Adrenal gland (tissue), 12 donors: ENCODE results near the gene TIA1. TPM values are rescaled to one million over a fixed set of nuclear protein-coding genes. Genes with fewer than 3 reads are reported as not detected.

Experiments
- DNase-seq, 7 donors: peaks; one replicate each; pipeline ENCODE4 v3.0.0-alpha.2; 2019 to 2020
- H3K27ac ChIP-seq, 5 donors: fragments of 200-600 bp; sonication (generic) in 4 of 5; 1 replicate in 3 of 5; 2 replicates in 2 of 5; pipeline versions ENCODE4 v1.5.1 to v1.8.0; 2016 to 2020; ENCODE audit warnings: mild to moderate bottlenecking in 1 of 5
- H3K27me3 ChIP-seq: fragments of 200-600 bp; 2 replicates; pipeline ENCODE4 v1.8.0; 2021
- H3K36me3 ChIP-seq, 2 donors: fragments of 200-600 bp; replicated peaks in 1 of 2; 1 replicate in 1 of 2; 2 replicates in 1 of 2; pipeline versions ENCODE4 v1.5.1 to v1.8.0; 2018 to 2022
- H3K4me1 ChIP-seq, 2 donors: fragments of 200-600 bp; replicated peaks in 1 of 2; 1 replicate in 1 of 2; 2 replicates in 1 of 2; pipeline versions ENCODE4 v1.5.1 to v1.8.0; 2018 to 2021
- H3K4me3 ChIP-seq, 4 donors: fragments of 200-600 bp; sonication (generic) in 3 of 4; one replicate each; pipeline ENCODE4 v1.5.1; 2016 to 2018
- H3K9me3 ChIP-seq, 3 donors: fragments of 200-600 bp; sonication (generic) in 1 of 3; replicated peaks in 1 of 3; 1 replicate in 2 of 3; 2 replicates in 1 of 3; pipeline versions ENCODE4 v1.5.1 to v1.8.0; 2016 to 2021
- CTCF ChIP-seq, 6 experiments: fragments of 450-650 bp in 4 of 6; fragments of 200-600 bp in 2 of 6; sonication (generic) in 1 of 6; IDR thresholded peaks; 1 replicate in 5 of 6; 2 replicates in 1 of 6; pipeline versions ENCODE4 v1.5.1 to v1.8.0; 2016 to 2021; ENCODE audit warnings: antibody characterized with exemption in 6 of 6, mild to moderate bottlenecking in 2 of 6, moderate library complexity in 1 of 6
- POLR2A ChIP-seq, 2 donors: fragments of 450-650 bp; IDR thresholded peaks; one replicate each; pipeline ENCODE4 v1.6.1; 2017; ENCODE audit warnings: antibody characterized with exemption in 2 of 2, mild to moderate bottlenecking in 2 of 2, moderate library complexity in 1 of 2
- WGBS, 4 donors: extraction: QIAGEN DNeasy Blood & Tissue Kit in 2 of 4; methylation state at CpG; one replicate each; pipeline versions ENCODE4 v1.1.5 to v1.1.7; 2013 to 2017; 5-methylcytosine and 5-hydroxymethylcytosine counted together
- intact Hi-C, 2 donors: fragments of 100-400 bp; cut with DNase I; formaldehyde crosslinking; loops; one replicate each; pipeline versions ENCODE4 v1.14.1 to v1.15.0; 2022 to 2023
- polyA plus RNA-seq, 3 donors: library from polyadenylated mRNA; stranded (reverse); fragments of 200-250 nt in 2 of 3; fragments of 350-450 nt in 1 of 3; fragmentation: Illumina TruSeq in 1 of 3; extraction: RNeasy Lipid Tissue Mini Kit (QIAGEN cat#74804) in 1 of 3; gene quantifications; one replicate each; pipeline ENCODE4 v1.2.3, GENCODE V29; 2013 to 2014
- total RNA-seq, 9 donors: library from RNA; depleted of rRNA in 4 of 9; stranded (reverse); fragments of >200 nt in 4 of 9; fragments of 120-200 nt in 1 of 9; fragmentation: NEBNext Ultra II Directional in 1 of 9; extraction: Animal tissue kit (Norgen Biotek cat#: 25700) in 1 of 9; gene quantifications; one replicate each; pipeline versions ENCODE4 v1.1.0 to v1.2.4, GENCODE V29; 2013 to 2023
- donor health status: healthy with polysubstance abuse.
- donor health status: Bipolar disorder and iron deficiency.
- donor health status: DM: yes; HTN: yes; CAD: no.
- donor health status: DM: no; HTN: no; CAD: no.
- donor health status: DM: no; HTN: no; CAD: no.
- donor health status: DM: yes; HTN: yes; CAD: no.

The TIA1 gene
- total and polyA plus RNA-seq, 12 donors = 25.9 to 181 (median 87.2) TPM

DNA sequence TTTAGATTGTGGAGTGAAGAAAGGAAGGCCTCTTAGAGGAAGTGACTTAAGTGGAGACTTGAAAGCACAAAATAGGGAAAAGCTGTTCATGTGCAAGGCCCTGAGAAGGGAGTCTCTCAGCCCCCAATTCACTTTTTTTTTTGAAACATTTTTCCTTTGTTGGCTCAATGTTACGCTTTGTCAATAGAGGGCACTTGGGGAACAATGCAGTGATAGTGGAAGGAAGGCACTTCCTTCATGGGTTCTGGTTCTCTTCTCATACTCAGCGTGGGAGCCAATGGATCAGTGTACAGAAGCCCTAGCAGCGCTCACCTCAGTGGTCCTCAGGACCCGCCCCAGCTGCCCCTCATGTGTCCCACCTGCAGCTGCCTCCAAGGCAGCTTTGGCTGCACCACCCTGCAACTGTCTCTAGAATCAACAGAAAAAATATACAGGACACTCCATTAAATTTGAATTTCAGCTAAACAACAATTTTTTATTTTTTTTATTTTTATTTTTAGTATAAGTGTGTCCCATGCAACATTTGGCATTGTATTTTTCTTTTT lies 49.0 kb downstream of the TIA1 start:
- WGBS, 4 donors = 68 to 77% (median 75%) methylated on average over 4 of the region's 4 CpGs
- no peaks in the 10 kb centered on the region for H3K9me3 ChIP-seq
- TF ChIP-seq CTCF (IDR thresholded peaks at IDR 0.05) = no peak
- TF ChIP-seq POLR2A (IDR thresholded peaks at IDR 0.05) = no peak
- no peaks in the 10 kb centered on the region for H3K36me3 ChIP-seq
- intact Hi-C loops = no loop called here
- no peaks in the 10 kb centered on the region for H3K4me1 ChIP-seq
- no peak for DNase-seq
- H3K27ac ChIP-seq = no peak overlapping the region
- no peaks in the 10 kb centered on the region for H3K27me3 ChIP-seq
- no peak overlapping the region for H3K4me3 ChIP-seq

- no peak for DNase-seq
- no peaks in the 10 kb centered on the region for H3K27me3 ChIP-seq
- H3K27ac ChIP-seq = no peak overlapping the region
- 76 to 92% (median 89%) methylated on average over 5 of the region's 5 CpGs for WGBS, 4 donors
- peaks cover 0 to 10% of the 10 kb centered on the region in 2 donors for H3K4me1 ChIP-seq
- H3K9me3 ChIP-seq = no peaks in the 10 kb centered on the region
- TF ChIP-seq POLR2A (IDR thresholded peaks at IDR 0.05) (no peak), CTCF (IDR thresholded peaks at IDR 0.05) (no peak)
- H3K36me3 ChIP-seq = no peaks in the 10 kb centered on the region
- intact Hi-C loops = no loop called here
- H3K4me3 ChIP-seq = no peak overlapping the region
Observed at GRCh38 chr2:70192516-70192915, 55.9 kb downstream of the TIA1 start.

- H3K4me1 ChIP-seq = peaks cover 0 to 10% of the 10 kb centered on the region in 2 donors
- H3K36me3 ChIP-seq = no peaks in the 10 kb centered on the region
- DNase-seq = no peak
- H3K27me3 ChIP-seq = no peaks in the 10 kb centered on the region
- H3K27ac ChIP-seq = peak overlapping the region; percentile 94 to 95 (median 95)
- H3K9me3 ChIP-seq = no peaks in the 10 kb centered on the region
- TF ChIP-seq POLR2A (IDR thresholded peaks at IDR 0.05) (no peak), CTCF (IDR thresholded peaks at IDR 0.05) (no peak)
- intact Hi-C loops = no loop called here
- 63 to 77% (median 66%) methylated on average over 12 to 13 of the region's 13 CpGs for WGBS, 4 donors
- peak overlapping the region in 2 of 4 donors; percentile 53 to 84 for H3K4me3 ChIP-seq
Observed at GRCh38 chr2:70191244-70191735, 57.1 kb downstream of the TIA1 start.

DNA sequence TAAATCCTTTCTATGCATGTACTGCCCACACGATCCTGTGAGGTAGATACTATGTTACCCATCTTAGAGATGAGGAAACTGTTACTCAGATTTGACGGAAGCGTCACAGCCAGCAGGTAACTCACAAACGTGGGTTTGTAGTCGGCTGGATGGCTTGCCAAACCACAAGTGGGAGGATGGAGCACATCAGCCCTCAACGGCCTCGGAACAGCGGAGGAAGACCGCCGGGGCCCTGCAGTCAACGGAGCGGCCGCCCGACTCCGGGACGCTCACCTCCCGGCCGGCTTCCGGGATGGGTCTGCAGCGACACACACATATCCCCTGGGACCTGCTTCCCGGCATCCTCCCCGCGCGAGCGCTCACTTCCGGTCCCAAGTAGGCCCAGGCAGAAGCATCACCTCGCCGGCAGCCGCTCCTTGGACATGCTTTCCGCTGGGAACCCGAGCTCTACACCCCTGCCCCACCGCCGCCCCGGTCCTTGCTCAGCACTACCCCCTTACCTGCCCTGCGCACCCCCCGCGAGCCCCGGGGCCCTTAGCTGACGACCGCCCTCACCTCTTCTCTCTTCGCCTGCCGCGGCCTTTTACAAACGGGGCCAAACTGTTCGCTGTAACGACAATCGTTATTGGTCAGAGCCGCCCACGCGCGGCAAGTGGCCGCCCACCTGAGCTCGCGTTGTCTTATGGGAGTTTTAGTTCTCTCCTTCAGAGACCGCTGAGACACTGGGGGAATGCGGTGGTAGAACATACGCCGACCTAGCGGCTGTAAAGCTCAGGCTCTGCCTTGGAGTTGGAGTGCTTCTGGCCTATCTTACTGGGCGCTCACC lies 57.8 kb downstream of the TIA1 start, which contains the start of gene C2orf42:
Gene C2orf42 (minus strand): TSS at position 602 of the 826 bp plus-strand sequence. CDS start 9,034 bp downstream, outside the sequence.
- H3K36me3 ChIP-seq = no peaks in the 10 kb centered on the region
- WGBS, 4 donors = 0 to 2% (median 1%) methylated on average over 13 to 60 of the region's 60 CpGs
- peak within 1 kb of the TSS; percentile 18 to 84 (median 48) for H3K4me3 ChIP-seq
- H3K9me3 ChIP-seq = no peaks in the 10 kb centered on the region
- no peaks in the 10 kb centered on the region for H3K27me3 ChIP-seq
- intact Hi-C loops = no loop called here
- DNase-seq = peak; percentile 95 to 99 (median 97)
- TF ChIP-seq POLR2A (IDR thresholded peaks at IDR 0.05) (peak; percentile 97), CTCF (IDR thresholded peaks at IDR 0.05) (peak in 3 of 6 experiments; percentile 4 to 23 (median 18))
- H3K27ac ChIP-seq = peak within 1 kb of the TSS; percentile 94 to 95 (median 95)
- H3K4me1 ChIP-seq = peaks cover 0 to 10% of the 10 kb centered on the region in 2 donors
